K562 (cell line): ENCODE results near the gene IRF2BP1.

ENCODE experiments used
- DPF2 ChIP-seq: fragments of 450-650 bp; IDR thresholded peaks from 2 replicates; pipeline ENCODE4 v1.6.1; 2016
- POLR2AphosphoS2 ChIP-seq: IDR thresholded peaks from 2 replicates; pipeline ENCODE4 v1.6.1; 2012; ENCODE audit warnings: low read length, improper control_type of control experiment
- SIN3A ChIP-seq, 2 experiments: fragments of 150-350 bp in 1 of 2; IDR thresholded peaks; 2 replicates each; pipeline ENCODE4 v1.6.1; 2011 to 2016; ENCODE audit warnings: borderline replicate concordance in 2 of 2, low read depth in 2 of 2, low read length in 2 of 2, mild to moderate bottlenecking in 2 of 2, moderate library complexity in 2 of 2; ENCODE audit not compliant: control insufficient read depth in 1 of 2
- WHSC1 ChIP-seq: IDR thresholded peaks from one replicate; pipeline ENCODE4 v1.6.1; 2012; ENCODE audit warnings: low read length, control low read depth, inconsistent platforms
- ZNF232 ChIP-seq: sonication (generic); formaldehyde crosslinking; IDR thresholded peaks from 2 replicates; pipeline ENCODE4 v1.8.0; 2022; ENCODE audit warnings: mild to moderate bottlenecking, missing genetic modification reagents
- TF ChIP-seq, protein P1 (sequence below), 2 experiments: fragments of 450-650 bp; formaldehyde crosslinking in 1 of 2; IDR thresholded peaks; 2 replicates each; pipeline versions ENCODE4 v1.4.0 to v1.6.1; 2014 to 2020; ENCODE audit warnings: mild to moderate bottlenecking in 2 of 2, borderline replicate concordance in 1 of 2, low read depth in 1 of 2
- TF ChIP-seq, protein P2 (sequence below), 2 experiments: IDR thresholded peaks; 2 replicates each; pipeline ENCODE4 v1.6.1; 2011; ENCODE audit warnings: borderline replicate concordance in 1 of 2, control low read depth in 1 of 2, low read depth in 1 of 2, low read length in 1 of 2, mild to moderate bottlenecking in 1 of 2, mixed read lengths in 1 of 2, moderate library complexity in 1 of 2; ENCODE audit not compliant: insufficient read depth in 1 of 2, insufficient read length in 1 of 2, poor library complexity in 1 of 2, severe bottlenecking in 1 of 2; ENCODE audit errors: extremely low read depth in 1 of 2

DNA sequence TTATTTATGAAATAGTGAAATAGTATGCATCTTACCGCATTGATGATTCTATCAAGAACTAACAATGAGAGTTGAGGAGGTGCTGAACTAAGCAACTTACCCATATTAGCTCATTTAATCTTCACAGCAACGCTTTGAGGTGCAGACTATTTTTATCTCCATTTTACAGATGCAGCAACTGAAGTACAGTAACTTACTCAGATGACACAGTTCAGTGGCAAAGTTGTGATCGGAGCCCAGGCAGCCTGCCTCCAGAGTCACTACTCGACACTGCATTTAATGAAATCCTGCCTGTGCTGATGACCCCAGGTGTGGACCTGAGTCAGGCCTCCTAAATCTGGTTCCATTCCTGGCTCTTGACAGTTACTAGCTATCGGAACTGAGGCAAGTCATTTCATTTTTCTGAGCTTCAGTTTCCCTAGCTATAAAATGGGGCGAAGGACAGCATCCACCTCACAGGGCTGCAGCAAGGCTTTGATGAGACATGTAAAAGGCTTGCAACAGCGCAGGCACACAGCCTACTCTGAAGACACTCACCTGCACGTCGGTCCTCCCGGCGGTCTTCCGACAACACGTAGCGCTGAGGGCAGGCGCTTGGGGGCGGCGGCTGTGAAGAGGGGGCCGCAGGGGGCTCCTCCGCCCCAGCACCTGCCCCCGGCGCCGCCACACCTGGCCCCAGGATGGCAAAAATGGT lies 14.9 kb upstream of the IRF2BP1 start:
- TF ChIP-seq POLR2AphosphoS2 (no peak), DPF2 (no peak), SIN3A (IDR thresholded peaks at IDR 0.05; ENCODE audit: borderline replicate concordance in 2 of 2, control insufficient read depth in 1 of 2, low read depth in 2 of 2, low read length in 2 of 2) (no peak), ZNF232 (CRISPR knock-in tag) (no peak), WHSC1 (no peak)
- TF ChIP-seq, protein P1, sequence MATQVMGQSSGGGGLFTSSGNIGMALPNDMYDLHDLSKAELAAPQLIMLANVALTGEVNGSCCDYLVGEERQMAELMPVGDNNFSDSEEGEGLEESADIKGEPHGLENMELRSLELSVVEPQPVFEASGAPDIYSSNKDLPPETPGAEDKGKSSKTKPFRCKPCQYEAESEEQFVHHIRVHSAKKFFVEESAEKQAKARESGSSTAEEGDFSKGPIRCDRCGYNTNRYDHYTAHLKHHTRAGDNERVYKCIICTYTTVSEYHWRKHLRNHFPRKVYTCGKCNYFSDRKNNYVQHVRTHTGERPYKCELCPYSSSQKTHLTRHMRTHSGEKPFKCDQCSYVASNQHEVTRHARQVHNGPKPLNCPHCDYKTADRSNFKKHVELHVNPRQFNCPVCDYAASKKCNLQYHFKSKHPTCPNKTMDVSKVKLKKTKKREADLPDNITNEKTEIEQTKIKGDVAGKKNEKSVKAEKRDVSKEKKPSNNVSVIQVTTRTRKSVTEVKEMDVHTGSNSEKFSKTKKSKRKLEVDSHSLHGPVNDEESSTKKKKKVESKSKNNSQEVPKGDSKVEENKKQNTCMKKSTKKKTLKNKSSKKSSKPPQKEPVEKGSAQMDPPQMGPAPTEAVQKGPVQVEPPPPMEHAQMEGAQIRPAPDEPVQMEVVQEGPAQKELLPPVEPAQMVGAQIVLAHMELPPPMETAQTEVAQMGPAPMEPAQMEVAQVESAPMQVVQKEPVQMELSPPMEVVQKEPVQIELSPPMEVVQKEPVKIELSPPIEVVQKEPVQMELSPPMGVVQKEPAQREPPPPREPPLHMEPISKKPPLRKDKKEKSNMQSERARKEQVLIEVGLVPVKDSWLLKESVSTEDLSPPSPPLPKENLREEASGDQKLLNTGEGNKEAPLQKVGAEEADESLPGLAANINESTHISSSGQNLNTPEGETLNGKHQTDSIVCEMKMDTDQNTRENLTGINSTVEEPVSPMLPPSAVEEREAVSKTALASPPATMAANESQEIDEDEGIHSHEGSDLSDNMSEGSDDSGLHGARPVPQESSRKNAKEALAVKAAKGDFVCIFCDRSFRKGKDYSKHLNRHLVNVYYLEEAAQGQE (IDR thresholded peaks at IDR 0.05; ENCODE audit: borderline replicate concordance) = no peak
- TF ChIP-seq, protein P1 (CRISPR knock-in tag; IDR thresholded peaks at IDR 0.05; ENCODE audit: low read depth) = no peak
- TF ChIP-seq, protein P2, sequence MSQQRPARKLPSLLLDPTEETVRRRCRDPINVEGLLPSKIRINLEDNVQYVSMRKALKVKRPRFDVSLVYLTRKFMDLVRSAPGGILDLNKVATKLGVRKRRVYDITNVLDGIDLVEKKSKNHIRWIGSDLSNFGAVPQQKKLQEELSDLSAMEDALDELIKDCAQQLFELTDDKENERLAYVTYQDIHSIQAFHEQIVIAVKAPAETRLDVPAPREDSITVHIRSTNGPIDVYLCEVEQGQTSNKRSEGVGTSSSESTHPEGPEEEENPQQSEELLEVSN (IDR thresholded peaks at IDR 0.05; ENCODE audit: borderline replicate concordance in 1 of 2, extremely low read depth in 1 of 2, insufficient read depth in 1 of 2, insufficient read length in 1 of 2, low read depth in 1 of 2, low read length in 1 of 2, poor library complexity in 1 of 2, severe bottlenecking in 1 of 2) = no peak
